SK-N-SH (cell line): Measurements from ENCODE around the gene NSRP1. TPM values are rescaled to one million over a fixed set of nuclear protein-coding genes. Genes with fewer than 3 reads are reported as not detected.

Source experiments
- CTCF ChIA-PET: fragments of 300-600, 350-600 bp; formaldehyde crosslinking; extraction: SDS; loops from one replicate; lab custom pipeline; 2021; lab: Yijun Ruan, JAX
- POLR2A ChIA-PET: fragments of 350-600 bp; sonication (Branson Sonifier 250); formaldehyde crosslinking; extraction: SDS; loops from one replicate; lab custom pipeline; 2020; ENCODE audit warnings: antibody characterized with exemption, inconsistent platforms; lab: Yijun Ruan, JAX
- DNase-seq: peaks from one replicate; pipeline ENCODE4 v3.0.0; 2012
- H2AFZ ChIP-seq: fragments of 200-600 bp; sonication (generic); 2 replicates; pipeline ENCODE4 v1.8.1; 2016; ENCODE audit warnings: antibody characterized with exemption, mild to moderate bottlenecking, low read depth
- H3F3A ChIP-seq: fragments of 200-600 bp; sonication (generic); replicated peaks from 2 replicates; pipeline ENCODE3; 2016; ENCODE audit warnings: antibody characterized with exemption, mild to moderate bottlenecking; ENCODE audit not compliant: insufficient read depth
- H3K27ac ChIP-seq, 2 experiments: fragments of 200-500 bp in 1 of 2; fragments of 200-600 bp in 1 of 2; sonication (Bioruptor generic) in 1 of 2; sonication (generic), shearing (Covaris generic) in 1 of 2; 2 replicates each; pipeline versions ENCODE4 v1.5.1 to v1.6.1; 2014 to 2016; ENCODE audit warnings: low read depth in 2 of 2, inconsistent platforms in 1 of 2, low read length in 1 of 2, mild to moderate bottlenecking in 1 of 2, mixed read lengths in 1 of 2
- H3K27me3 ChIP-seq: fragments of 200-600 bp; sonication (generic), shearing (Covaris generic); 2 replicates; pipeline ENCODE4 v1.6.1; 2016; ENCODE audit warnings: mixed run types; ENCODE audit not compliant: insufficient read depth
- H3K36me3 ChIP-seq, 2 experiments: fragments of 200-500 bp in 1 of 2; fragments of 200-600 bp in 1 of 2; sonication (Bioruptor generic) in 1 of 2; sonication (generic) in 1 of 2; replicated peaks in 1 of 2; 2 replicates each; pipeline versions ENCODE3 to v1.5.1; 2014 to 2016; ENCODE audit warnings: low read length in 1 of 2, mild to moderate bottlenecking in 1 of 2; ENCODE audit not compliant: insufficient read depth in 2 of 2, control insufficient read depth in 1 of 2
- H3K4me1 ChIP-seq, 2 experiments: fragments of 200-500 bp in 1 of 2; fragments of 200-600 bp in 1 of 2; sonication (Bioruptor generic) in 1 of 2; sonication (generic), shearing (Covaris generic) in 1 of 2; 2 replicates each; pipeline versions ENCODE4 v1.5.1 to v1.6.1; 2014 to 2016; ENCODE audit warnings: low read depth in 1 of 2, low read length in 1 of 2, mixed run types in 1 of 2; ENCODE audit not compliant: insufficient read depth in 2 of 2, control insufficient read depth in 1 of 2
- H3K4me2 ChIP-seq: fragments of 200-600 bp; sonication (generic), shearing (Covaris generic); 2 replicates; pipeline ENCODE4 v1.6.1; 2017; ENCODE audit warnings: mixed run types
- H3K4me3 ChIP-seq, 2 experiments: fragments of 200-500 bp in 1 of 2; fragments of 200-600 bp in 1 of 2; sonication (Bioruptor generic) in 1 of 2; sonication (generic), shearing (Covaris generic) in 1 of 2; 2 replicates each; pipeline versions ENCODE4 v1.5.1 to v1.8.1; 2014 to 2016; ENCODE audit warnings: low read depth in 2 of 2, inconsistent platforms in 1 of 2, low read length in 1 of 2, mild to moderate bottlenecking in 1 of 2, mixed read lengths in 1 of 2, moderate library complexity in 1 of 2
- H3K79me2 ChIP-seq: fragments of 200-600 bp; sonication (generic); 2 replicates; pipeline ENCODE4 v1.8.1; 2017; ENCODE audit warnings: mild to moderate bottlenecking; ENCODE audit not compliant: insufficient read depth
- H3K9ac ChIP-seq: fragments of 200-600 bp; sonication (generic); 2 replicates; pipeline ENCODE4 v1.6.1; 2017; ENCODE audit warnings: mixed run types
- H3K9me2 ChIP-seq: fragments of 200-600 bp; sonication (generic); 2 replicates; pipeline ENCODE4 v1.6.1; 2017; ENCODE audit warnings: mixed run types
- H3K9me3 ChIP-seq: fragments of 200-600 bp; sonication (generic); 2 replicates; pipeline ENCODE4 v1.6.1; 2017; ENCODE audit warnings: mixed run types, mild to moderate bottlenecking, moderate library complexity
- H4K20me1 ChIP-seq: fragments of 200-600 bp; sonication (generic); 2 replicates; pipeline ENCODE4 v1.6.1; 2017; ENCODE audit warnings: mild to moderate bottlenecking, mixed run types; ENCODE audit not compliant: insufficient read depth
- ELF1 ChIP-seq: IDR thresholded peaks from 2 replicates; pipeline ENCODE4 v1.4.0; 2012
- EP300 ChIP-seq, 2 experiments: IDR thresholded peaks; 2 replicates each; pipeline versions ENCODE4 v1.4.0 to v1.6.1; 2012; ENCODE audit warnings: borderline replicate concordance in 1 of 2, low read depth in 1 of 2, low read length in 1 of 2
- EZH2phosphoT487 ChIP-seq: fragments of 200-600 bp; sonication (generic); IDR thresholded peaks from 2 replicates; pipeline ENCODE4 v1.6.1; 2017; ENCODE audit warnings: low read depth, mixed run types, mild to moderate bottlenecking, antibody characterized with exemption, moderate library complexity, borderline replicate concordance
- FOSL2 ChIP-seq: IDR thresholded peaks from 2 replicates; pipeline ENCODE4 v1.4.0; 2012; ENCODE audit warnings: low read depth, mild to moderate bottlenecking, moderate library complexity, borderline replicate concordance
- JUND ChIP-seq: IDR thresholded peaks from 2 replicates; pipeline ENCODE4 v1.4.0; 2012
- MXI1 ChIP-seq: IDR thresholded peaks from 2 replicates; pipeline ENCODE4 v1.6.1; 2012; ENCODE audit warnings: mild to moderate bottlenecking, low read depth, low read length, improper control_type of control experiment
- NFIC ChIP-seq: IDR thresholded peaks from 2 replicates; pipeline ENCODE4 v1.4.0; 2012; ENCODE audit warnings: borderline replicate concordance
- POLR2AphosphoS5 ChIP-seq: IDR thresholded peaks from 2 replicates; pipeline ENCODE4 v1.6.1; 2012; ENCODE audit warnings: low read depth, low read length
- SIN3A ChIP-seq: IDR thresholded peaks from 2 replicates; pipeline ENCODE4 v1.6.1; 2012; ENCODE audit warnings: low read depth, mild to moderate bottlenecking, low read length, moderate library complexity, borderline replicate concordance
- SMC3 ChIP-seq: IDR thresholded peaks from 2 replicates; pipeline ENCODE4 v1.6.1; 2012; ENCODE audit warnings: low read depth, low read length, improper control_type of control experiment
- TCF12 ChIP-seq: IDR thresholded peaks from 2 replicates; pipeline ENCODE4 v1.4.0; 2012
- YY1 ChIP-seq: IDR thresholded peaks from 2 replicates; pipeline ENCODE4 v1.4.0; 2012; ENCODE audit warnings: low read depth, mild to moderate bottlenecking
- WGBS: methylation state at CpG from one replicate; pipeline ENCODE4 v1.1.6; 2017; ENCODE audit warnings: low lambda C conversion rate; 5-methylcytosine and 5-hydroxymethylcytosine counted together
- polyA plus RNA-seq, 3 experiments: library from polyadenylated mRNA; depleted of rRNA; stranded (reverse); fragments of >200 nt; gene quantifications; 2 replicates each; pipeline ENCODE4 v1.2.3, GENCODE V29; 2012
- TF ChIP-seq, protein P1 (sequence below): IDR thresholded peaks from 2 replicates; pipeline ENCODE4 v1.4.0; 2012; ENCODE audit warnings: low read depth, borderline replicate concordance
- TF ChIP-seq, protein P2 (sequence below): fragments of 150-350 bp; IDR thresholded peaks from 2 replicates; pipeline ENCODE4 v1.6.1; 2017; ENCODE audit warnings: antibody characterized with exemption, low read length, low read depth, borderline replicate concordance
- TF ChIP-seq, protein P3 (sequence below): fragments of 150-350 bp; IDR thresholded peaks from 2 replicates; pipeline ENCODE4 v1.6.1; 2016; ENCODE audit warnings: mild to moderate bottlenecking, low read depth, low read length
- TF ChIP-seq, protein P4 (sequence below): fragments of 200-600 bp; sonication (generic); IDR thresholded peaks from 2 replicates; pipeline ENCODE4 v1.6.1; 2017; ENCODE audit warnings: antibody characterized with exemption, mild to moderate bottlenecking, moderate library complexity
- TF ChIP-seq, protein P5 (sequence below): IDR thresholded peaks from 2 replicates; pipeline ENCODE4 v1.6.1; 2012; ENCODE audit warnings: mild to moderate bottlenecking, low read depth, low read length, moderate library complexity

NSRP1 gene
- polyA plus RNA-seq, 1 of the 3 experiments (the other 2 are of a cell fraction): 10.8 TPM

DNA sequence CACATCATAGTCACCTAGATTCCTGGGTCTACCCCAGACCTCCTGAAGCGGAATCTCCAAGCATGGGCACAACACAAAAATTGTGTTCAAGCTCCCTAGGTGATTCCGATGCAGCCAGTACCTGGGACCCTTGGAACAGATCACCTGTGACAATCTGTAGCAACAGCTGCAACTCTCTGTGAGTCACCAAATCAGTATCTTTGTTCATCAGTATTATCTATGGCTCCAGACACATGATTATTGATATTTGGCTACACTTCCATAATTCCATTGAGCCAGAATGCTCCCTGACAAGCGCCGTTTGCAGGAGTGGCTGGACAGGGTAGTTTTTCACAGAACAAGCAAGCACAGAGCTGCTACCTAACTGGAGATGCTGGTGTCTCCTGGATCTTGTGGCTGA is 102.7 kb downstream of the NSRP1 start:
- Histone ChIP-seq H3K4me2 (no peak overlapping the region), H3K27ac (no peak overlapping the region), H3K27me3 (no peaks in the 10 kb centered on the region), H3K9me3 (no peaks in the 10 kb centered on the region), H3F3A (no peaks in the 10 kb centered on the region), H3K4me3 (no peak overlapping the region), H2AFZ (no peak overlapping the region), H3K36me3 (no peaks in the 10 kb centered on the region), H3K79me2 (no peaks in the 10 kb centered on the region), H3K9ac (no peak overlapping the region), H3K4me1 (no peaks in the 10 kb centered on the region), H3K9me2 (no peaks in the 10 kb centered on the region), H4K20me1 (no peaks in the 10 kb centered on the region)
- 92% methylated on average over 4 of the region's 4 CpGs for WGBS
- ChIA-PET CTCF (interaction anchor here (0.8 to 2.5 kb wide), 2 partner anchors 18 to 115 kb away, joined by 3 to 7 read pairs; no protein-coding TSS in a partner anchor), POLR2A (no interaction called here)
- DNase-seq: no peak
- TF ChIP-seq JUND: no peak
- TF ChIP-seq, protein P1, sequence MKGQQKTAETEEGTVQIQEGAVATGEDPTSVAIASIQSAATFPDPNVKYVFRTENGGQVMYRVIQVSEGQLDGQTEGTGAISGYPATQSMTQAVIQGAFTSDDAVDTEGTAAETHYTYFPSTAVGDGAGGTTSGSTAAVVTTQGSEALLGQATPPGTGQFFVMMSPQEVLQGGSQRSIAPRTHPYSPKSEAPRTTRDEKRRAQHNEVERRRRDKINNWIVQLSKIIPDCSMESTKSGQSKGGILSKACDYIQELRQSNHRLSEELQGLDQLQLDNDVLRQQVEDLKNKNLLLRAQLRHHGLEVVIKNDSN: no peak
- no peak for TF ChIP-seq FOSL2
- no peak for TF ChIP-seq EP300 (IDR thresholded peaks at IDR 0.05; ENCODE audit: borderline replicate concordance in 1 of 2, low read depth in 1 of 2, low read length in 1 of 2)
- TF ChIP-seq, protein P2, sequence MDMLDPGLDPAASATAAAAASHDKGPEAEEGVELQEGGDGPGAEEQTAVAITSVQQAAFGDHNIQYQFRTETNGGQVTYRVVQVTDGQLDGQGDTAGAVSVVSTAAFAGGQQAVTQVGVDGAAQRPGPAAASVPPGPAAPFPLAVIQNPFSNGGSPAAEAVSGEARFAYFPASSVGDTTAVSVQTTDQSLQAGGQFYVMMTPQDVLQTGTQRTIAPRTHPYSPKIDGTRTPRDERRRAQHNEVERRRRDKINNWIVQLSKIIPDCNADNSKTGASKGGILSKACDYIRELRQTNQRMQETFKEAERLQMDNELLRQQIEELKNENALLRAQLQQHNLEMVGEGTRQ: no peak
- no peak for TF ChIP-seq TCF12
- TF ChIP-seq, protein P3, sequence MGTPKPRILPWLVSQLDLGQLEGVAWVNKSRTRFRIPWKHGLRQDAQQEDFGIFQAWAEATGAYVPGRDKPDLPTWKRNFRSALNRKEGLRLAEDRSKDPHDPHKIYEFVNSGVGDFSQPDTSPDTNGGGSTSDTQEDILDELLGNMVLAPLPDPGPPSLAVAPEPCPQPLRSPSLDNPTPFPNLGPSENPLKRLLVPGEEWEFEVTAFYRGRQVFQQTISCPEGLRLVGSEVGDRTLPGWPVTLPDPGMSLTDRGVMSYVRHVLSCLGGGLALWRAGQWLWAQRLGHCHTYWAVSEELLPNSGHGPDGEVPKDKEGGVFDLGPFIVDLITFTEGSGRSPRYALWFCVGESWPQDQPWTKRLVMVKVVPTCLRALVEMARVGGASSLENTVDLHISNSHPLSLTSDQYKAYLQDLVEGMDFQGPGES: no peak
- no peak for TF ChIP-seq ELF1
- no peak for TF ChIP-seq SMC3
- no peak for TF ChIP-seq YY1
- no peak for TF ChIP-seq EZH2phosphoT487

DNA sequence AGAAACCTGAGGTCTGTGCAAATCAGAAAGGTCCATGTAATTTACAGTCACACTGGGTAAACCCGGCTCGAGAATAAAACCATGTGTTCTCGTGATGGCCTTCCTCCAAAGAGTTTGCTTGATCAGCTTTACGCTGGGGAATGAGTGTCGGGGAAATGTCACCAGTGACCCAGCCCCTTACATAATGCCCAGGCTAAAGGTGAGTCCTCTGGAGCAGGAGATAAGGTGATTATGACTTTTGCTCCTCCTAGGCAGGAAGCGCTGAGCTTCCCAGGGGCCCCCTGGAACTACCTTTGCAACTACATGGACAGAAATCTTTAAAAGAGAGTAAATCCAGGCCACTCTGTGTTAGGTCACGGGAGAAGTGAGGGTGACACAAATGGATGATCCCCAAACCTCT is 103.2 kb downstream of the NSRP1 start:
- H3K4me3 ChIP-seq: no peak overlapping the region
- no peaks in the 10 kb centered on the region for H3K79me2 ChIP-seq
- H3K9me2 ChIP-seq: no peaks in the 10 kb centered on the region
- H3K4me1 ChIP-seq: no peaks in the 10 kb centered on the region
- H2AFZ ChIP-seq: no peak overlapping the region
- no peak overlapping the region for H3K4me2 ChIP-seq
- ChIA-PET CTCF (interaction anchor here (0.8 to 2.5 kb wide), 3 partner anchors 16 to 115 kb away, joined by 3 to 7 read pairs (median 3); partner anchors contain the start of gene SLC6A4), POLR2A (no interaction called here)
- H3K9me3 ChIP-seq: no peaks in the 10 kb centered on the region
- H3K27me3 ChIP-seq: no peaks in the 10 kb centered on the region
- H3K9ac ChIP-seq: no peak overlapping the region
- H4K20me1 ChIP-seq: no peaks in the 10 kb centered on the region
- H3K36me3 ChIP-seq: no peaks in the 10 kb centered on the region
- WGBS: 62% methylated on average over 7 of the region's 7 CpGs
- H3K27ac ChIP-seq: no peak overlapping the region
- DNase-seq: no peak
- H3F3A ChIP-seq: no peaks in the 10 kb centered on the region
- TF ChIP-seq, protein P2: no peak
- TF ChIP-seq SIN3A (no peak), NFIC (no peak), TCF12 (no peak), POLR2AphosphoS5 (no peak), MXI1 (no peak), SMC3 (no peak)
- TF ChIP-seq, protein P4, sequence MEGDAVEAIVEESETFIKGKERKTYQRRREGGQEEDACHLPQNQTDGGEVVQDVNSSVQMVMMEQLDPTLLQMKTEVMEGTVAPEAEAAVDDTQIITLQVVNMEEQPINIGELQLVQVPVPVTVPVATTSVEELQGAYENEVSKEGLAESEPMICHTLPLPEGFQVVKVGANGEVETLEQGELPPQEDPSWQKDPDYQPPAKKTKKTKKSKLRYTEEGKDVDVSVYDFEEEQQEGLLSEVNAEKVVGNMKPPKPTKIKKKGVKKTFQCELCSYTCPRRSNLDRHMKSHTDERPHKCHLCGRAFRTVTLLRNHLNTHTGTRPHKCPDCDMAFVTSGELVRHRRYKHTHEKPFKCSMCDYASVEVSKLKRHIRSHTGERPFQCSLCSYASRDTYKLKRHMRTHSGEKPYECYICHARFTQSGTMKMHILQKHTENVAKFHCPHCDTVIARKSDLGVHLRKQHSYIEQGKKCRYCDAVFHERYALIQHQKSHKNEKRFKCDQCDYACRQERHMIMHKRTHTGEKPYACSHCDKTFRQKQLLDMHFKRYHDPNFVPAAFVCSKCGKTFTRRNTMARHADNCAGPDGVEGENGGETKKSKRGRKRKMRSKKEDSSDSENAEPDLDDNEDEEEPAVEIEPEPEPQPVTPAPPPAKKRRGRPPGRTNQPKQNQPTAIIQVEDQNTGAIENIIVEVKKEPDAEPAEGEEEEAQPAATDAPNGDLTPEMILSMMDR: no peak
- TF ChIP-seq, protein P5, sequence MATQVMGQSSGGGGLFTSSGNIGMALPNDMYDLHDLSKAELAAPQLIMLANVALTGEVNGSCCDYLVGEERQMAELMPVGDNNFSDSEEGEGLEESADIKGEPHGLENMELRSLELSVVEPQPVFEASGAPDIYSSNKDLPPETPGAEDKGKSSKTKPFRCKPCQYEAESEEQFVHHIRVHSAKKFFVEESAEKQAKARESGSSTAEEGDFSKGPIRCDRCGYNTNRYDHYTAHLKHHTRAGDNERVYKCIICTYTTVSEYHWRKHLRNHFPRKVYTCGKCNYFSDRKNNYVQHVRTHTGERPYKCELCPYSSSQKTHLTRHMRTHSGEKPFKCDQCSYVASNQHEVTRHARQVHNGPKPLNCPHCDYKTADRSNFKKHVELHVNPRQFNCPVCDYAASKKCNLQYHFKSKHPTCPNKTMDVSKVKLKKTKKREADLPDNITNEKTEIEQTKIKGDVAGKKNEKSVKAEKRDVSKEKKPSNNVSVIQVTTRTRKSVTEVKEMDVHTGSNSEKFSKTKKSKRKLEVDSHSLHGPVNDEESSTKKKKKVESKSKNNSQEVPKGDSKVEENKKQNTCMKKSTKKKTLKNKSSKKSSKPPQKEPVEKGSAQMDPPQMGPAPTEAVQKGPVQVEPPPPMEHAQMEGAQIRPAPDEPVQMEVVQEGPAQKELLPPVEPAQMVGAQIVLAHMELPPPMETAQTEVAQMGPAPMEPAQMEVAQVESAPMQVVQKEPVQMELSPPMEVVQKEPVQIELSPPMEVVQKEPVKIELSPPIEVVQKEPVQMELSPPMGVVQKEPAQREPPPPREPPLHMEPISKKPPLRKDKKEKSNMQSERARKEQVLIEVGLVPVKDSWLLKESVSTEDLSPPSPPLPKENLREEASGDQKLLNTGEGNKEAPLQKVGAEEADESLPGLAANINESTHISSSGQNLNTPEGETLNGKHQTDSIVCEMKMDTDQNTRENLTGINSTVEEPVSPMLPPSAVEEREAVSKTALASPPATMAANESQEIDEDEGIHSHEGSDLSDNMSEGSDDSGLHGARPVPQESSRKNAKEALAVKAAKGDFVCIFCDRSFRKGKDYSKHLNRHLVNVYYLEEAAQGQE: no peak
